NT2/D1 (cell line): ENCODE measurements around the gene B9D1.

ENCODE experiments used
- SUZ12 ChIP-seq: IDR thresholded peaks from 2 replicates; pipeline ENCODE4 v1.6.1; 2011; ENCODE audit not compliant: insufficient read length, insufficient read depth; ENCODE audit errors: extremely low read depth
- YY1 ChIP-seq: IDR thresholded peaks from 2 replicates; pipeline ENCODE4 v1.6.1; 2011; ENCODE audit not compliant: insufficient read length, insufficient read depth
- ZNF274 ChIP-seq: IDR thresholded peaks from 2 replicates; pipeline ENCODE4 v1.6.1; 2011; ENCODE audit warnings: mild to moderate bottlenecking, low read depth, low read length

GRCh38 chr17:19299214-19299747, 63.2 kb downstream of the B9D1 start:
- no peak for TF ChIP-seq SUZ12
- no peak for TF ChIP-seq YY1
- no peak for TF ChIP-seq ZNF274
